SH-SY5Y (cell line): ENCODE results near the gene SPNS3.

Experiments
- GATA2 ChIP-seq: IDR thresholded peaks from 2 replicates; pipeline ENCODE4 v1.6.1; 2011; ENCODE audit warnings: mild to moderate bottlenecking, low read depth, low read length
- GATA3 ChIP-seq: IDR thresholded peaks from 2 replicates; pipeline ENCODE4 v1.6.1; 2011; ENCODE audit warnings: low read depth, mild to moderate bottlenecking, low read length, moderate library complexity

DNA sequence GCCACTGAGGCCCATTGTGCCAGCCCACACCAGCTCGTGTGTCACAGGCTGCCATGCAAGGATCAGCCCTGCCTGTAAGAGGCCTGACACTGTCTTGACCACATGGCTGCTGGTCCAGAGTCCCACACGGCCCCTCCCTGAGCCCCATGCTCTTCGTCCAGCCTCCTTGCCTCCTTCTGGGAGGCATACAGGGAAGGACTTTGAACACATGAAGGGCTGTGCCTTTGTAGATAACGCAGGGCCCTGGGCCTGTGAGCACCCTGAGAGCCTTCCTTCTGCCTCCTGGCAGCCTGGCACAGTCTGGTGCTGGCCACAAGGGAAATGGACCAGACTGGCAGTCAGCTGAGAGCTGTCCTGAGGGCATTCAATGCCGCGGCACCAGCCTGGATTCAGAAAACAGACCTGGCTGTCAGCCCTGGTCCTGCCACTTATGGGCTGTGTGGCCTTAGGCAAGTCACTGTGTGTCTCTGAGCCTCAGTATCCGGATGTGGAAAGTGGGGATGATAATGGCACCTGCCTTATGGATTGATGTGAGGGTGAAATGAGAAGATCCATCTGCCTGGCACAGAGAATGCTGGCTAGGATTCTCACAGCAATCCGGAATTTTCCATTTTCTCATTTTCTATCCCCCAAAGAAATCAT, 45.7 kb downstream of the SPNS3 start:
- TF ChIP-seq GATA2 (no peak), GATA3 (no peak)
